NCI-H524 treated with DMSO at 0.1 percent for 48 hours (cell line): Measurements from ENCODE around the gene FILIP1L.

Experiments used
- DNase-seq: peaks from one replicate; lab custom pipeline; 2025; lab: John Stamatoyannopoulos, UW

FILIP1L gene

DNA sequence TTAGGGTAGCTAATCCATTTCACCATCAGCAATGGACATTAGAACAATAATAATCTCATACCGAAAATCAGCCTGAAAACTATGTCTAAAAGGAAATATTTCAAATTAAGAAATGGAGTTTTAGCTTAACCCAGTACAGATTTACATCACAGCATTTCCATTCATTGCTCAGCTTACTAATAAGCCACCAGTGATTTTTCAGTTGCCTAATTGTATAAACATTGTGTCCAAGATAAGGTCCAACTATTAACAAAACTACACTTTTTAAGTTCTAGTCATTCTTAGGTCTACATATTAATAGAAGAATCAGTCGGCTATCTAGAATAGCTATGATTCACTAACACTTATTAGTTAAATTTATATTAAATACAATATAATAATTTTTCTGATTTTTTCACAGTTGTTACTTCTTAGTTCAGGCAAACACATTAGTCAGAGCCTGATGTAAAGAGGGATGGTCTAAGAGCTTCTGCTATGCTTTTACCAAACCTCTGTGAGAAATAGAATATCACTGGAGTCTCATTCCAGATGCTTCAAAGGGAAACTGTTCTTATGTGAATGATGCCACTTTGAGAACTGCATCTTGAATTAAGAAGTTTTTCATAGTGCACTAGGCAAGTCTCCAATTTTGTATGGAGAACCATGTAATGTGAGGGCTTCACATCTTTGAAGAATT is 222.6 kb downstream of the FILIP1L start:
- no peak for DNase-seq

GRCh38 chr3:99885851-99886250 is 228.4 kb downstream of the FILIP1L start:
- DNase-seq: no peak

- DNase-seq: no peak
Observed at GRCh38 chr3:99885085-99885484, 229.2 kb downstream of the FILIP1L start.

- no peak for DNase-seq
Observed at GRCh38 chr3:99884484-99884883, 229.8 kb downstream of the FILIP1L start.

DNA sequence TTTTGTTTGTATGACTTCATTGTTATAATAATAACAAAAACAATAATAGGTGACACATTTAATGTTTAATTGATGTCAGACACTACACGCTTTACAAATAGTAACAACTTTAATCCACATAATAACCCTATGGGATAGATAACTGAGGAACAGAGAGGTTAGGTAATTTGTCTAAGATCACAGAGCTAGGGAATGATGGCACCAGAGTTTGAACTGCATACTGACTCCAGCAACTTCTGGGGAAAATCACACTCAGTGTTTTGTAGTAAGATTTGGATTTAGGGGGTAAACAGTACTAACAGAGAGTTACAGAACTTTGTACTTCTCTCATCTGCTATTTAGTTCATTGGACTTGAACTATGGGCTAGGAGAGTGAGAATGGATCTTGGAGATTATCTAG is 230.6 kb downstream of the FILIP1L start:
- DNase-seq: no peak

- no peak for DNase-seq
Observed at GRCh38 chr3:99883138-99883461, 231.2 kb downstream of the FILIP1L start.

DNA sequence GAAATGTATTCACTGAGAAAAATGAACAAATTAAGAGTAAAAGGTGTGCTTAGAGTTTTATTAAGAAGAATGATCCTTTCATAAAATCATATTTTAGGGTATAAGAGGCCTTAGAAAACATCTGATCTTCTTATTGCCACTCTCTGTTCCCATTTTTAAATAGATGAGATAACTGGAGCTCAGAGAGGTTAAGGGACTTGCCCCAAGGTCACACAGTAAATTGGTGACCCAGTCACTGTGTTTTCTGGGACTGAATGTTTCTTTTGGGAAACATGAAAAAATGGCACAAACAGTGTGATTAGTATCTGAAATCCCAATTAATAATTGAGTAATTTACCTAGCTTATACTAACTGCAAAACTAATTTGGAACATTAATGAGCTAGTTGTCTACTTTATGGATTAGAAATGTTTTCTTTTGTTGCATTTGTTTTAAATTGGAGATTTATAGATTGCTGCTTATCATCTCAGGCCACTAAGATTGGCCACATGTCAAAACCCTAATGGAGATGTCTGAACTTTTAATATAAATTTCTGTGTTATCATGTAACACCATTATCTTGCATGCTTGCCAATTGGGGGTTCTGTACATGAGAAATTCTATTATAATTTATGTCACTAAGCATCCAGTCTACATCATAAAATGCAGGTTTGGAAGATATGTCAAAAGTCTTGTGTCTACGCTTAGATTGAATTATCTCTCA is 231.7 kb downstream of the FILIP1L start:
- DNase-seq: no peak

DNA sequence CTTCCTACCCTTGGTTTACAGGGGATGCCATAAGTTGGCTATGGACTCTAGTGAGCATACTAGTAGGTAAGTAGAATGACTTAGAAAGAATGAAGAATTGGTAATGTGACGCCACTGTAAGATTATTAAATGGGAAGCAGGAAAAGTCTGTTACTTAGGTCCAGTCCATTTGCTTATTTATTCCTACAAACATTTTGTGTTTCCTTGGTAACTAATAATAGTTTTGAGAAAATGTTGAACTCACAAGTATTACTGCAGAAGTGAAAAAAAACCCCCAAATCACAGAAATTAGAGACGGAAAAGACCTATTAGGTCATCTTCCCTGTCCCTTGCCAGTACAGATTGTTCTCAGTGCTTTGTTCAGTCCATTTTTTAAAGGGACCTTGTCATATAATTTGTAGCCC is 233.2 kb downstream of the FILIP1L start:
- DNase-seq: no peak

GRCh38 chr3:99879275-99879674 is 235.0 kb downstream of the FILIP1L start:
- DNase-seq: no peak

- DNase-seq: no peak
Observed at GRCh38 chr3:99878005-99878404, 236.3 kb downstream of the FILIP1L start.

GRCh38 chr3:99877031-99877579 is 237.2 kb downstream of the FILIP1L start:
- no peak for DNase-seq

GRCh38 chr3:99875929-99876841 is 238.1 kb downstream of the FILIP1L start:
- peak; percentile 6 for DNase-seq

GRCh38 chr3:99875581-99875928 is 238.7 kb downstream of the FILIP1L start:
- no peak for DNase-seq

DNA sequence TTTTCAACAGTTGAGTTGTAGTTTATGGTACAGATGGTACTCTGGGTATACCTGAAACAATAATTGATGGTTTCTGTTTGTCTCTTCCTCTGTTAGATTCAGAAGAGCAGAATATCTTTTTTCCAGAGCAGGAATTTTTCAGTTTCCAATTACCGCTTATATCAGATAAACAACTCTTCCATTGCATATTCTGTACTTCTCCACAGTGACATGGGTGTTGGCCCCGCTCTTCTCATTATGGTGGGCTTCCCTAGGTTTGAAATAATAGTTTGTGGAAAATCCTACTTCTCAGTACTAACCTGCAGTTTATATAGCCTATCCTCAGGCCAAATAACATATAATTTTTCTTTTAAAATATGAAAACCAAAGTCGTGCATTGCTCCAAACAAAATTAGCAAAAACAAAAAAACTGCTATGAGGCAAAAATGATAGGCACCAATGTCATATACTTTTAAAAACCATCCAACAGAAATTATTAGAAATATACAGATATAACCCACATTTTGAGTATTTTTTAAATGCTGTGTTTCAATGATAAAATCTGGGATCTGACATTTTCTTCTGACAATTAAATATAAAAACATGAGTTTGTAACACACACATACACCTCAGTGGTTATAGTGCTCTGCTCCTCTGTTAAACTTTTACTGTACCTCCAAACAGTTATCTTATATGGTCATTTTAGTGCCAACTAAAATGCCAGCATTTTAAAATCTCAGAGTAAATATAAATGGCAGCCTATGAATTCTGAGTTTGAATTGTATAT is 239.9 kb downstream of the FILIP1L start:
- no peak for DNase-seq

DNA sequence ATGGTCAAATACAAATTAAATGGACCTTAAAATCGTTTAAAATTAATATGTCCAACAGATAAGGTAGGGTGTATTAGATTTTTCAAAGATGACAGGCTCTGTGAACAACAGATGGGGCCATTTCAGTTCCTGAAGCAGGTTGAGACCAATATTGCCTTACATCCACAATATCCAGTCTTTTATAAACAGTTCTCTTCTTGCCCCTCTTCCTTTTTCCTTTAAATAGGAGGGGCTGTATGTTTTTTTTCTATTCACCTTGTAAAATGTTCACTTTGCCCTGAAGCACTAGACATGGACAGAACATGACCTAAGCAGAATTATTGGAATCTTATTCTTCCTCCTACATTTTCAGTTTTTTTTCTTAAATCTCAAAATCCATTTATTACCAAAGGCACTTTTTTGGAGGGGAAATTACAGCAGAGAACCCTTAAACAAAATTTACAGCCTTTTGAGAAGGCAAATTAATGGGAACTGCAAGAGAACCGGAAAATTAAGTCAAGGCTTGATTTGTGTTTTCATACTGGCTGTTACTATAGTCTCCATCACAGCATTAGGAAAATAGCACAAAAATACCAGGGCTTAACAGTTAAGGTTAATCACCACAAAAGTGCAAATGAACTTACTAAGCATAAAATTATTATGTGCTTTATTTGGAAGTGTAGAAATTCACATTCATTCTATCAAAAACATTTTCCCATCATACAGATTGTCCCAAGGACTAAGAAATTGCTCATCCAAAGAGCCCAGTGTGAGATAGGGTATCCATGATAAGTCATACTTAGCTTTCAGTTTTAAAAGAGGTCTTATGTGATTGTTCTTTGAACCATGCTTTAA is 240.8 kb downstream of the FILIP1L start:
- no peak for DNase-seq

- DNase-seq: no peak
Observed at GRCh38 chr3:99872923-99873254, 241.4 kb downstream of the FILIP1L start.

DNA sequence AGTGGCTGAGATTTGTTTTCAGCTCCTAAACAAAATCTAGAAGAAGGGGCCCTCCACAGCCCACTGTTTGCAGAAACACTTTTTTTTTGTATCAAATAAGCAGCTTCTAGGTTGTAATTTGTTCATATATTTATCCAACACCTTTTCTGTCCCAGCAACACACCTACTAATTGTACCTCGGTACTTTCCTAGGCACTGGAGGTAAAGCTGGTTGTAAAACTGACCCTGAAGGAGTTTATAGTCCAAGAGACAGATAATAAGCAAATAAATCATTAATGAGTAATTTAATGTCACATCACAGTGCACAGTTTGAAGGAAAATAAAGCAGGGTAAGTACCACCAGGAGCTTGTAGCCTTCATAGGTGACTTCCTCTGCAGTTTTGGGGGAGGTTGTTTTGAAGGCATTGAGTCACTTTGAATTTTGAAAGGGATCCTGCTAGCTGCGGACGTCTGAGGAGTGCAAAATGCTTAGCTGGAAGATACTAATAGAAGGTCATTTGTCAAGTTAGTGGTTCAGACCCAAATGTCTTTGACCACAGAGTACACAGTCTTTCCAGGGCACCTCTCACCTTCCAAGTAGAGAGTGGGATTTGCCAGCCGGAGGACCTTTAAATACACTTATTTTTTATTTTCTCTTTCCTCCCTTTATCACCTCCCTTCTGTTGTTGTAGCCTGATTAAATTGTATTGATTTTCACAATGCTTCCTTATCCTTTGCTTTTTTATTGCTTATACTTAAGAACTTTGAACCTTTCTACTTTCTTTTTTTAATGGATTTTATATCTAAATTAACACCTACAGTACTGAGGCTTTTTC is 242.9 kb downstream of the FILIP1L start:
- DNase-seq: no peak

DNA sequence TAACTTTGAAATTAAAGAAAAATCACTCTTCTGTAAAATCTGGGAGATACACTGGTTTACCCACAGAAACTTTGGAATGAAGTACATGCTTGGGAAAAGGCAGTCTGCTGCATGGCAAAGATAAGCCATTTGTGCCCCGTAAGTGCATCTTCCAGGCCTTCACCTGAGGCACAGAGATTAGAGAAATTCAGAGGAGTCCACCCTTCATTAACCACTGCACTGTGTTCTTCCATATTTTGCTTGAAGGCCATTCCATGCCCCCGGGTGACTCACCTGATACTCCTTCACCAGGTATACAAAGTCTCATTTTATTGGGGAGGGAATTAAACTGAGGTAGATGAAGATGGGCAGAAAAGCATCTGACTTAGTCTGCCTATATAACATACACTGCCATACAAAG is 243.6 kb downstream of the FILIP1L start:
- no peak for DNase-seq

DNA sequence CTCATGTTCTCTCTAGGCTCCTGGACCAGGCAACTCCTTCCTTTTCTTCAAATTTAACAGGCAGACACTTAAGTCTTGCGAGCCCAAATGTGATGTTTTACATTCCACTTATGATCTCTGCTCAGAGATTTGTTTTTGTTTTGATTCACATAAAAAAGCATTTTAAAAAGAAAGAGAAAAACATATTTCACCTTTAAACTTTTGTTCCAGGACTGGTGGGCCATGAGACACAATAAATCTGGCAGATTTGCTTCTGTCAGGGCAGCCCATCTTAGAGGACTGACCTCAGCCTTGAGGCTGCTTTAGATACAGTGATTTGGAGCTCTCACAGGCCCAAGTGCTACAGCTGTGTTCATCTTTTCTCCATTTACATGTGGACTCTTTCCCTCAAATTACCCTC is 244.7 kb downstream of the FILIP1L start:
- no peak for DNase-seq

DNA sequence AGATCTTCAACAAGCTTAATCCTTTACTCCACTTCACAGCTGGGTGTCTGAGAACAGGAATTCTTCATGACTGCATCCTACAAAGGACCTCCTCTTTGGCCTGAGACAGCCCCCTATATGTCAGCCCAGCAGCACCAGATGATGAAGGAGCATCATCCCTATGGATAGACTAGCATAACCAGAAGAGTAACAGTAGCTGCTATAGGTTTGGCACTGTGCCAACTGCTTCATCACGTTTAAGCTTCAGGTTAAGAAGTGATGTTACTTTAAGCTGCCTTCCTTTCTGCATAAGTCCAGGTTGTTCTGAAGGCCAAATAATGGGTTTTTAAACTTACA is 246.0 kb downstream of the FILIP1L start:
- peak; percentile 4 for DNase-seq
